H1 (cell line): ENCODE measurements around the gene RPP14. TPM values are rescaled to one million over a fixed set of nuclear protein-coding genes. Genes with fewer than 3 reads are reported as not detected.

Experiments
- CTCF ChIA-PET: fragments of 300-600 bp; sonication (Branson Sonifier 250); formaldehyde crosslinking; loops from one replicate; lab custom pipeline; 2021; ENCODE audit not compliant: partially characterized antibody; lab: Charles Lee
- POLR2A ChIA-PET: fragments of 300-600 bp; sonication (Branson Sonifier 250); formaldehyde crosslinking; loops from one replicate; lab custom pipeline; 2021; ENCODE audit warnings: inconsistent platforms; ENCODE audit not compliant: partially characterized antibody; lab: Charles Lee
- DNase-seq, 2 experiments: peaks; one replicate each; pipeline versions ENCODE4 v3.0.0 to v3.0.0-alpha.2; 2010 to 2022; ENCODE audit warnings: low spot score in 2 of 2, low read depth in 1 of 2, mixed read lengths in 1 of 2
- FAIRE-seq: peaks from 2 replicates; lab custom pipeline; 2011; peaks lifted over from hg19 to GRCh38; lab: Jason Lieb, UNC
- H2AFZ ChIP-seq: 2 replicates; pipeline ENCODE4 v1.8.1; 2012; ENCODE audit warnings: low read length, inconsistent platforms
- H2AK5ac ChIP-seq: 2 replicates; pipeline ENCODE4 v1.6.1; 2013; ENCODE audit warnings: low read depth, low read length
- H2BK120ac ChIP-seq: replicated peaks from 2 replicates; pipeline ENCODE3; 2013; ENCODE audit warnings: low read depth, low read length, inconsistent platforms
- H2BK12ac ChIP-seq: 2 replicates; pipeline ENCODE4 v1.6.1; 2013; ENCODE audit warnings: low read depth, low read length
- H2BK15ac ChIP-seq: 2 replicates; pipeline ENCODE4 v1.6.1; 2013; ENCODE audit warnings: low read length
- H2BK20ac ChIP-seq: 2 replicates; pipeline ENCODE4 v1.6.1; 2013; ENCODE audit warnings: low read length
- H2BK5ac ChIP-seq: 2 replicates; pipeline ENCODE4 v1.6.1; 2013; ENCODE audit warnings: low read depth, low read length
- H3K14ac ChIP-seq: 2 replicates; pipeline ENCODE4 v1.6.1; 2013; ENCODE audit warnings: inconsistent platforms; ENCODE audit not compliant: insufficient read length
- H3K18ac ChIP-seq: 2 replicates; pipeline ENCODE4 v1.6.1; 2013; ENCODE audit warnings: low read length; ENCODE audit errors: extremely low read depth
- H3K23ac ChIP-seq: 2 replicates; pipeline ENCODE4 v1.6.1; 2013; ENCODE audit warnings: inconsistent platforms; ENCODE audit not compliant: insufficient read length
- H3K23me2 ChIP-seq: 2 replicates; pipeline ENCODE4 v1.6.1; 2013; ENCODE audit warnings: low read depth, low read length
- H3K27ac ChIP-seq: 2 replicates; pipeline ENCODE4 v1.6.1; 2011; ENCODE audit warnings: low read depth, low read length, inconsistent platforms
- H3K27me3 ChIP-seq, 4 experiments: replicated peaks in 1 of 4; 1 replicate in 1 of 4; 2 replicates in 3 of 4; pipeline versions ENCODE4 v1.6.1 to v1.8.1; 2011 to 2013; ENCODE audit warnings: low read length in 3 of 4, mild to moderate bottlenecking in 3 of 4, inconsistent platforms in 2 of 4, mixed read lengths in 2 of 4, moderate library complexity in 1 of 4; ENCODE audit not compliant: control insufficient read depth in 3 of 4, insufficient read depth in 3 of 4; ENCODE audit errors: extremely low read depth in 1 of 4
- H3K36me3 ChIP-seq, 4 experiments: 2 replicates each; pipeline versions ENCODE4 v1.6.1 to v1.8.1; 2011 to 2013; ENCODE audit warnings: mild to moderate bottlenecking in 4 of 4, low read length in 3 of 4, moderate library complexity in 2 of 4, control low read depth in 1 of 4, inconsistent platforms in 1 of 4; ENCODE audit not compliant: insufficient read depth in 4 of 4, control insufficient read depth in 2 of 4
- H3K4ac ChIP-seq: replicated peaks from 2 replicates; pipeline ENCODE3; 2013; ENCODE audit warnings: low read length, low read depth, mixed read lengths, inconsistent platforms; ENCODE audit not compliant: insufficient read length
- H3K4me1 ChIP-seq, 4 experiments: replicated peaks in 1 of 4; 1 replicate in 1 of 4; 2 replicates in 3 of 4; pipeline versions ENCODE4 v1.6.1 to v1.8.1; 2011 to 2013; ENCODE audit warnings: low read length in 3 of 4, inconsistent platforms in 2 of 4, mixed read lengths in 1 of 4; ENCODE audit not compliant: insufficient read depth in 4 of 4, control insufficient read depth in 3 of 4
- H3K4me2 ChIP-seq, 2 experiments: 2 replicates each; pipeline versions ENCODE4 v1.6.1 to v1.8.1; 2011 to 2013; ENCODE audit warnings: low read depth in 2 of 2, low read length in 2 of 2, control low read depth in 1 of 2, inconsistent platforms in 1 of 2, mild to moderate bottlenecking in 1 of 2; ENCODE audit not compliant: insufficient read depth in 1 of 2
- H3K4me3 ChIP-seq, 4 experiments: fragments of 200-600, 300-600 bp in 1 of 4; sonication (generic), shearing (Covaris generic), sonication (Bioruptor Twin) in 1 of 4; 2 replicates each; pipeline versions ENCODE4 v1.5.1 to v1.8.1; 2011 to 2016; ENCODE audit warnings: low read length in 4 of 4, low read depth in 3 of 4, control low read depth in 2 of 4, inconsistent platforms in 2 of 4, mild to moderate bottlenecking in 2 of 4, mixed read lengths in 1 of 4, moderate library complexity in 1 of 4; ENCODE audit not compliant: insufficient read depth in 2 of 4; ENCODE audit errors: extremely low read depth in 1 of 4
- H3K56ac ChIP-seq: replicated peaks from 2 replicates; pipeline ENCODE3; 2013; ENCODE audit warnings: low read depth, mild to moderate bottlenecking, mixed read lengths, low read length, inconsistent platforms; ENCODE audit not compliant: insufficient read length
- H3K79me1 ChIP-seq: 2 replicates; pipeline ENCODE4 v1.6.1; 2013; ENCODE audit warnings: low read depth, low read length, control low read depth
- H3K79me2 ChIP-seq, 2 experiments: 2 replicates each; pipeline versions ENCODE4 v1.6.1 to v1.8.1; 2012 to 2013; ENCODE audit warnings: low read length in 2 of 2, mild to moderate bottlenecking in 2 of 2, inconsistent platforms in 1 of 2; ENCODE audit not compliant: insufficient read depth in 2 of 2, control insufficient read depth in 1 of 2
- H3K9ac ChIP-seq, 4 experiments: replicated peaks in 1 of 4; 1 replicate in 1 of 4; 2 replicates in 3 of 4; pipeline versions ENCODE4 v1.6.1 to v1.8.1; 2011 to 2013; ENCODE audit warnings: low read depth in 3 of 4, low read length in 3 of 4, control low read depth in 2 of 4, mild to moderate bottlenecking in 2 of 4, moderate library complexity in 2 of 4, inconsistent platforms in 1 of 4; ENCODE audit errors: extremely low read depth in 1 of 4
- H3K9me3 ChIP-seq, 2 experiments: 2 replicates each; pipeline versions ENCODE4 v1.6.1 to v1.8.1; 2012 to 2013; ENCODE audit warnings: mild to moderate bottlenecking in 2 of 2, moderate library complexity in 2 of 2, control low read depth in 1 of 2, inconsistent platforms in 1 of 2, low read depth in 1 of 2, low read length in 1 of 2, mixed read lengths in 1 of 2; ENCODE audit not compliant: insufficient read depth in 2 of 2
- H4K20me1 ChIP-seq, 2 experiments: replicated peaks in 1 of 2; 2 replicates each; pipeline versions ENCODE3 to v1.8.1; 2011 to 2013; ENCODE audit warnings: inconsistent platforms in 2 of 2, low read length in 2 of 2, mild to moderate bottlenecking in 1 of 2; ENCODE audit not compliant: insufficient read depth in 2 of 2, control insufficient read depth in 1 of 2
- H4K5ac ChIP-seq: 2 replicates; pipeline ENCODE4 v1.6.1; 2013; ENCODE audit warnings: low read length, low read depth, mixed read lengths, inconsistent platforms; ENCODE audit not compliant: insufficient read length
- H4K8ac ChIP-seq: 2 replicates; pipeline ENCODE4 v1.8.0; 2013; ENCODE audit warnings: mild to moderate bottlenecking, moderate library complexity, low read length, inconsistent platforms; ENCODE audit not compliant: insufficient read depth; ENCODE audit errors: extremely low read depth
- H4K91ac ChIP-seq: replicated peaks from 2 replicates; pipeline ENCODE3; 2013; ENCODE audit warnings: low read length, mixed read lengths, inconsistent platforms; ENCODE audit not compliant: insufficient read length
- ASH2L ChIP-seq: fragments of 200-600, 300-600 bp; sonication (generic); IDR thresholded peaks from one replicate; pipeline ENCODE4 v1.7.1; 2017; ENCODE audit warnings: low read length
- BACH1 ChIP-seq: IDR thresholded peaks from 2 replicates; pipeline ENCODE4 v1.6.1; 2012; ENCODE audit warnings: low read length, improper control_type of control experiment
- EP300 ChIP-seq, 2 experiments: IDR thresholded peaks; 1 replicate in 1 of 2; 2 replicates in 1 of 2; pipeline ENCODE4 v1.6.1; 2011 to 2012; ENCODE audit warnings: low read depth in 2 of 2, low read length in 2 of 2, mild to moderate bottlenecking in 2 of 2, borderline replicate concordance in 1 of 2, inconsistent platforms in 1 of 2, moderate library complexity in 1 of 2
- GABPA ChIP-seq: IDR thresholded peaks from 2 replicates; pipeline ENCODE4 v1.6.1; 2011; ENCODE audit warnings: mild to moderate bottlenecking, low read length, moderate library complexity, borderline replicate concordance; ENCODE audit not compliant: insufficient read depth
- KDM1A ChIP-seq: fragments of 200-600, 300-600 bp; sonication (generic); IDR thresholded peaks from 2 replicates; pipeline ENCODE4 v1.7.1; 2016; ENCODE audit warnings: mild to moderate bottlenecking, low read length, borderline replicate concordance
- RNF2 ChIP-seq: fragments of 200-900, 300-1000 bp; sonication (generic); IDR thresholded peaks from 2 replicates; pipeline ENCODE4 v1.7.1; 2016; ENCODE audit warnings: borderline replicate concordance, low read depth, mild to moderate bottlenecking, antibody characterized with exemption, low read length; ENCODE audit not compliant: poor library complexity, severe bottlenecking; ENCODE audit errors: missing control alignments
- SAP30 ChIP-seq: fragments of 300-600 bp; sonication (generic); IDR thresholded peaks from 2 replicates; pipeline ENCODE4 v1.7.1; 2012; ENCODE audit warnings: low read length, moderate library complexity, mild to moderate bottlenecking, inconsistent platforms; ENCODE audit not compliant: insufficient read depth, insufficient replicate concordance
- SRF ChIP-seq: IDR thresholded peaks from 2 replicates; pipeline ENCODE4 v1.6.1; 2011; ENCODE audit warnings: mild to moderate bottlenecking, low read depth, low read length, moderate library complexity
- ZNF274 ChIP-seq: IDR thresholded peaks from 2 replicates; pipeline ENCODE4 v1.7.0; 2012; ENCODE audit warnings: low read length, borderline replicate concordance; ENCODE audit errors: extremely low read depth
- WGBS, 2 experiments: shearing (Covaris generic) in 1 of 2; methylation state at CpG; one replicate each; pipeline versions ENCODE4 v1.1.6 to v1.1.7; 2013 to 2015; ENCODE audit warnings: low lambda C conversion rate in 2 of 2, mixed read lengths in 2 of 2, inconsistent platforms in 1 of 2, low coverage in 1 of 2, missing lambda C conversion rate in 1 of 2; ENCODE audit not compliant: insufficient replicate concordance in 2 of 2, insufficient coverage in 1 of 2, insufficient read length in 1 of 2; ENCODE audit errors: extremely low coverage in 1 of 2, missing lambda C conversion rate in 1 of 2; 5-methylcytosine and 5-hydroxymethylcytosine counted together
- polyA plus RNA-seq, 7 experiments: library from polyadenylated mRNA; depleted of rRNA in 3 of 7; stranded (reverse) in 5 of 7; unstranded in 2 of 7; fragments of >200 nt in 5 of 7; fragments of 200-250 nt in 2 of 7; gene quantifications; 1 replicate in 5 of 7; 2 replicates in 1 of 7; 4 replicates in 1 of 7; pipeline versions ENCODE4 v1.2.1 to v1.2.3, GENCODE V29; 2011 to 2013; ENCODE audit warnings: missing spikeins in 2 of 7, mixed read lengths in 2 of 7
- total RNA-seq: library from RNA; stranded (reverse); fragmentation: NEBNext Ultra II Directional; extraction: Animal tissue kit (Norgen Biotek cat#: 25700); gene quantifications from 2 replicates; pipeline ENCODE4 v1.2.1, GENCODE V29; 2021
- TF ChIP-seq, protein P1 (sequence below), 3 experiments: IDR thresholded peaks; 1 replicate in 2 of 3; 2 replicates in 1 of 3; pipeline versions ENCODE4 v1.5.1 to v1.6.1; 2011; ENCODE audit warnings: low read length in 3 of 3, mild to moderate bottlenecking in 3 of 3, inconsistent platforms in 2 of 3, low read depth in 1 of 3, moderate library complexity in 1 of 3; ENCODE audit not compliant: insufficient read depth in 1 of 3; ENCODE audit errors: control extremely low read depth in 1 of 3

The RPP14 gene
- total and polyA plus RNA-seq, 2 of the 8 experiments (the other 6 are each of a cell fraction or from before 2014, with no cell fraction given), result 11.7 to 23.4 TPM

DNA sequence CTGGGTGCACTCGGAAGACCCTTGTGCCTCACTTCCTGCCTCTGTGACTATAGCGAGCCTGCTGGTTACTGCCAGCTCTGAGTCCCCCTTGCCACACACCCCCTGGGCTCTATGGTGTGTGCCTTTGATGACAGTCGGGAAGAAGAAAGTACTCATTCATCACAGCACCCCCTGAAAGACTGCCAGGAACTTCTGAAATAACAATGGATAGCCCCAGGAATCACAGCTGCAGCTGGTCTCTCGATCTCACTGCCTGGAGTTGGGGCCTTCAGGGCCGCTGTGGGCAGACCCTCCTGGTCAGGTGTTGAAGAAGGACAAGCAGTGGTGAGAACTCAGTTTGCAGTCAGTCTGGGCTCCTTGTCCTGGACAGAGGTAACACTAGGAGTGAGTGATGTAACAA lies 9.8 kb upstream of the RPP14 start:
- Histone ChIP-seq H2AFZ (no peak overlapping the region), H4K8ac (no peak overlapping the region), H3K79me2 (no peaks in the 10 kb centered on the region), H2BK5ac (no peak overlapping the region), H3K56ac (no peak overlapping the region), H3K23me2 (0 out of 2 replicates have a peak, but pooled peaks cover 1% of the 10 kb centered on the region), H3K27ac (no peak overlapping the region), H3K36me3 (no peaks in the 10 kb centered on the region), H3K79me1 (no peaks in the 10 kb centered on the region), H2BK20ac (no peak overlapping the region), H3K4ac (no peak overlapping the region), H3K9ac (no peak overlapping the region), H3K9me3 (peaks cover 0 to 4% of the 10 kb centered on the region in 2 experiments; a peak in 1 of 4 replicates), H2BK15ac (no peak overlapping the region), H3K27me3 (no peaks in the 10 kb centered on the region), H2AK5ac (no peak overlapping the region), H3K18ac (no peak overlapping the region), H2BK12ac (no peak overlapping the region), H3K23ac (no peak overlapping the region), H4K20me1 (no peaks in the 10 kb centered on the region), H2BK120ac (no peak overlapping the region), H4K91ac (no peak overlapping the region), H3K14ac (no peak overlapping the region), H3K4me1 (peaks cover 0 to 3% (median 0%) of the 10 kb centered on the region in 4 experiments; a peak in 1 of 7 replicates), H3K4me3 (no peak overlapping the region), H4K5ac (no peak overlapping the region), H3K4me2 (no peak overlapping the region)
- FAIRE-seq (no peak), DNase-seq (no peak)
- WGBS, 2 experiments, result 77% methylated on average over 5 of the region's 5 CpGs; no CpG with 5 or more reads in 1 of the 2 experiments
- ChIA-PET CTCF (interaction anchor here (1.1 to 14.4 kb wide), 8 partner anchors 11 to 123 kb away, joined by 3 to 177 read pairs (median 9); partner anchors contain the start of genes HTD2 and RPP14), POLR2A (interaction anchor here (1.7 kb wide), 1 partner anchor 109 kb away, joined by 6 read pairs; no protein-coding TSS in a partner anchor)
- TF ChIP-seq KDM1A, result no peak
- TF ChIP-seq BACH1, result no peak
- TF ChIP-seq ASH2L, result no peak
- TF ChIP-seq ZNF274, result no peak
- no peak for TF ChIP-seq EP300 (IDR thresholded peaks at IDR 0.05; ENCODE audit: borderline replicate concordance in 1 of 2, low read depth in 2 of 2, low read length in 2 of 2)
- TF ChIP-seq SAP30, result no peak
- TF ChIP-seq RNF2, result no peak
- TF ChIP-seq SRF, result no peak
- TF ChIP-seq, protein P1, sequence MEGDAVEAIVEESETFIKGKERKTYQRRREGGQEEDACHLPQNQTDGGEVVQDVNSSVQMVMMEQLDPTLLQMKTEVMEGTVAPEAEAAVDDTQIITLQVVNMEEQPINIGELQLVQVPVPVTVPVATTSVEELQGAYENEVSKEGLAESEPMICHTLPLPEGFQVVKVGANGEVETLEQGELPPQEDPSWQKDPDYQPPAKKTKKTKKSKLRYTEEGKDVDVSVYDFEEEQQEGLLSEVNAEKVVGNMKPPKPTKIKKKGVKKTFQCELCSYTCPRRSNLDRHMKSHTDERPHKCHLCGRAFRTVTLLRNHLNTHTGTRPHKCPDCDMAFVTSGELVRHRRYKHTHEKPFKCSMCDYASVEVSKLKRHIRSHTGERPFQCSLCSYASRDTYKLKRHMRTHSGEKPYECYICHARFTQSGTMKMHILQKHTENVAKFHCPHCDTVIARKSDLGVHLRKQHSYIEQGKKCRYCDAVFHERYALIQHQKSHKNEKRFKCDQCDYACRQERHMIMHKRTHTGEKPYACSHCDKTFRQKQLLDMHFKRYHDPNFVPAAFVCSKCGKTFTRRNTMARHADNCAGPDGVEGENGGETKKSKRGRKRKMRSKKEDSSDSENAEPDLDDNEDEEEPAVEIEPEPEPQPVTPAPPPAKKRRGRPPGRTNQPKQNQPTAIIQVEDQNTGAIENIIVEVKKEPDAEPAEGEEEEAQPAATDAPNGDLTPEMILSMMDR (IDR thresholded peaks at IDR 0.05; ENCODE audit: control extremely low read depth in 1 of 3, insufficient read depth in 1 of 3, low read depth in 1 of 3, low read length in 3 of 3), result no peak
- TF ChIP-seq GABPA, result no peak
